Measurements from ENCODE around the gene PALLD.

GRCh38 chr4:168486912-168487281 lies 10.0 kb upstream of the PALLD start:
- TF ChIP-seq CTCF (IDR thresholded peaks at IDR 0.05; ENCODE audit: borderline replicate concordance, extremely low read depth, low read length, poor library complexity, severe bottlenecking) (no peak), EZH2 (IDR thresholded peaks at IDR 0.05; ENCODE audit: borderline replicate concordance, low read depth, low read length, severe bottlenecking) (no peak)
